ENCODE results near the gene PLIN3.

GRCh38 chr19:4843647-4843965 is 23.9 kb downstream of the PLIN3 start:
- TF ChIP-seq, protein P1, sequence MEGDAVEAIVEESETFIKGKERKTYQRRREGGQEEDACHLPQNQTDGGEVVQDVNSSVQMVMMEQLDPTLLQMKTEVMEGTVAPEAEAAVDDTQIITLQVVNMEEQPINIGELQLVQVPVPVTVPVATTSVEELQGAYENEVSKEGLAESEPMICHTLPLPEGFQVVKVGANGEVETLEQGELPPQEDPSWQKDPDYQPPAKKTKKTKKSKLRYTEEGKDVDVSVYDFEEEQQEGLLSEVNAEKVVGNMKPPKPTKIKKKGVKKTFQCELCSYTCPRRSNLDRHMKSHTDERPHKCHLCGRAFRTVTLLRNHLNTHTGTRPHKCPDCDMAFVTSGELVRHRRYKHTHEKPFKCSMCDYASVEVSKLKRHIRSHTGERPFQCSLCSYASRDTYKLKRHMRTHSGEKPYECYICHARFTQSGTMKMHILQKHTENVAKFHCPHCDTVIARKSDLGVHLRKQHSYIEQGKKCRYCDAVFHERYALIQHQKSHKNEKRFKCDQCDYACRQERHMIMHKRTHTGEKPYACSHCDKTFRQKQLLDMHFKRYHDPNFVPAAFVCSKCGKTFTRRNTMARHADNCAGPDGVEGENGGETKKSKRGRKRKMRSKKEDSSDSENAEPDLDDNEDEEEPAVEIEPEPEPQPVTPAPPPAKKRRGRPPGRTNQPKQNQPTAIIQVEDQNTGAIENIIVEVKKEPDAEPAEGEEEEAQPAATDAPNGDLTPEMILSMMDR (conservative IDR thresholded peaks at IDR 0.05; ENCODE audit: low read length), result no peak
- no peak for TF ChIP-seq EZH2phosphoT487 (IDR thresholded peaks at IDR 0.05; ENCODE audit: borderline replicate concordance, low read depth, low read length)
